ENCODE data around the gene LYSMD2.
A peak's percentile ranks its signal among the peaks of the same experiment; 100 is the strongest.

The LYSMD2 gene

DNA sequence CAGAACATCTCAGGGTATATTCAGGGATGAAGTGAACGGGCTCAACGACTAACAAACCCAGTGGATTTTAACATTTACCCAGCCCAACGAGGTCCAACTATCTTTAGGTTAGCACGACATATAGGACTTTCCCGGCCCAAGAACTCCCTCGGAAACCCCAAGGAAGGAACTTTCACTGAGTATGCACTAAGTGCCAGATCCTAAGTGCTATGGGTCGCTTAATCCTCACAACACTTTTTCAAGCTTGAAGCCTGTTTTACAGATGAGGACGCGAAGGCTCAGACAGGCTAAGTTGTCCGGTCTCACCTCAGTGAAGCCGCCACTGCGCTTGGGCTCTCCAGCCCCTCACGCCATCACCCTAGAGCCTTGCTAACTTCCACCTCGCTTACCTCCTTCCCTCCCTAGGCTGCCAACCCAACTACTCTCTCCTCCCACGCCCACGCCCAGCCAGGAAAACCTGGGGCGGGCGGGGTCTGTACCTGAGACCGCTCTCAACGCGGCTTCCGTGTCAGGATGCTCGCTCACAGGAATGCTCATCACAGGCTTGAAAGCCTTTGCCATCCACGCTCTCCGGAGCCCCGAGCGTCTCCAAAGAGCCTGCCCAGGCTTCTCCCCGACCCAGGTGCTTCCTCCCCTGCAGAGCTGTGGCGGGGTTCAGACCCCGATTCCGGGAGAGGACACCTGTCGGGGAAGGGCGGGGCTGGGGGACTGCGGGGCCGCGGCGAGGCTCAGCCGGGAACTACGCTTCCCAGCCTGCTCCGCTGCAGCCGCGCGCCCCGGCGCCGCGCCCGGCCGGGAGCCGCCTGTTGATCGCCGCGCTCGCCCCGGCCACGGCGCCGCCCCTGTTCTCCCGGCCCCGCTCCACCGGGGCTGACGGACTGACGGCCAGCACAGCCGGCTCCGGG lies 13.6 kb upstream of the LYSMD2 start, which contains the start of gene TMOD2:
Gene TMOD2, plus strand, starts transcription at position 806 of the 905 bp plus-strand sequence. CDS start 14,845 bp downstream, outside the sequence.
- TF ChIP-seq, protein P1, sequence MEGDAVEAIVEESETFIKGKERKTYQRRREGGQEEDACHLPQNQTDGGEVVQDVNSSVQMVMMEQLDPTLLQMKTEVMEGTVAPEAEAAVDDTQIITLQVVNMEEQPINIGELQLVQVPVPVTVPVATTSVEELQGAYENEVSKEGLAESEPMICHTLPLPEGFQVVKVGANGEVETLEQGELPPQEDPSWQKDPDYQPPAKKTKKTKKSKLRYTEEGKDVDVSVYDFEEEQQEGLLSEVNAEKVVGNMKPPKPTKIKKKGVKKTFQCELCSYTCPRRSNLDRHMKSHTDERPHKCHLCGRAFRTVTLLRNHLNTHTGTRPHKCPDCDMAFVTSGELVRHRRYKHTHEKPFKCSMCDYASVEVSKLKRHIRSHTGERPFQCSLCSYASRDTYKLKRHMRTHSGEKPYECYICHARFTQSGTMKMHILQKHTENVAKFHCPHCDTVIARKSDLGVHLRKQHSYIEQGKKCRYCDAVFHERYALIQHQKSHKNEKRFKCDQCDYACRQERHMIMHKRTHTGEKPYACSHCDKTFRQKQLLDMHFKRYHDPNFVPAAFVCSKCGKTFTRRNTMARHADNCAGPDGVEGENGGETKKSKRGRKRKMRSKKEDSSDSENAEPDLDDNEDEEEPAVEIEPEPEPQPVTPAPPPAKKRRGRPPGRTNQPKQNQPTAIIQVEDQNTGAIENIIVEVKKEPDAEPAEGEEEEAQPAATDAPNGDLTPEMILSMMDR (IDR thresholded peaks at IDR 0.05; ENCODE audit: insufficient read depth, low read length, missing control alignments): no peak
- H3K4me3 ChIP-seq (ENCODE audit: low read depth, low read length): peak within 1 kb of the TSS; percentile 66
- DNase-seq (ENCODE audit: low read depth, low spot score): no peak
- CTCF ChIA-PET: interaction anchor here (0.9 kb wide), 1 partner anchor 26 kb away, joined by 4 read pairs; no protein-coding TSS in a partner anchor
- POLR2A ChIA-PET: no interaction called here

DNA sequence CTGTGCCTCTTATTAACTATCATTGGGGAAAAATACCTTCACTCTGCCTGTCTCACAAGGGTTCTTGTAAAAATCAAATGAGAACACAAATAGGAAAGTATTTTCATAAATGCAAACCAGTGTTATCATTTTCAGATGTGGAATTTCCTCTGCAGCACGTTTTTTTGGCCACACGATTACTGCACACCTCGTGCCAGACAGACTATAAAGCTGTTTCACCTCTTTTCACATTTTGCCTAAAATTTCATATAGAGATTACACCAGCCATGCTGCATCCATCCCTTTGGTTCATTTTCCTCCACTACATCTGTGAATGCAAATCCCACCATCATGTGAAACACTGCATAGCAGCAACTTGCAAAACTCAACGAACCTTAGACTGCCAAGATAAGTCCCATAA lies 12.7 kb upstream of the LYSMD2 start:
- POLR2A ChIA-PET: no interaction called here
- no peak for DNase-seq (ENCODE audit: low read depth, low spot score)
- no peak overlapping the region for H3K4me3 ChIP-seq (ENCODE audit: low read depth, low read length)
- TF ChIP-seq, protein P1 (IDR thresholded peaks at IDR 0.05; ENCODE audit: insufficient read depth, low read length, missing control alignments): no peak
- CTCF ChIA-PET: interaction anchor here (0.9 kb wide), 1 partner anchor 27 kb away, joined by 4 read pairs; no protein-coding TSS in a partner anchor

DNA sequence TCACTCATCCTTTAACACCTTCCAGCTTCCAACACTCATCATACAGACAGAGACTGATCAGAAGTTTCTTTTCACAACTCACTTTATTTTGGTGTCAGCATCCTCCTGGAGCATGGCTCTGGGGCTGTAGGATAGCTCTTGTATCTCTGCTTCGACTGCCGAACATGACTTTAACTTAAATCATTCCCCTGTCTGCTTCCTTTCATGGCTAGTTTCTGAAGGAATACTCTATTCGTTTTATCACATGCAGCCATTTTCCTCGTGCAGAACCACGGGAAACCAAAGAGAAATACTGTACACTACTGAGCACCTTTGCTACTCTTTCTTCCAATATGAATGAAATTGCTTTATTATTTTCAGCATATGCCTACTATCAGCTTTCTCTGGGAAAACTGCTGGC lies 11.9 kb upstream of the LYSMD2 start:
- CTCF ChIA-PET: interaction anchor here (1.2 to 1.4 kb wide), 2 partner anchors 27 to 37 kb away, joined by 3 to 5 read pairs; no protein-coding TSS in a partner anchor
- no peak overlapping the region for H3K4me3 ChIP-seq (ENCODE audit: low read depth, low read length)
- POLR2A ChIA-PET: no interaction called here
- DNase-seq (ENCODE audit: low read depth, low spot score): no peak
- TF ChIP-seq, protein P1 (IDR thresholded peaks at IDR 0.05; ENCODE audit: insufficient read depth, low read length, missing control alignments): no peak

DNA sequence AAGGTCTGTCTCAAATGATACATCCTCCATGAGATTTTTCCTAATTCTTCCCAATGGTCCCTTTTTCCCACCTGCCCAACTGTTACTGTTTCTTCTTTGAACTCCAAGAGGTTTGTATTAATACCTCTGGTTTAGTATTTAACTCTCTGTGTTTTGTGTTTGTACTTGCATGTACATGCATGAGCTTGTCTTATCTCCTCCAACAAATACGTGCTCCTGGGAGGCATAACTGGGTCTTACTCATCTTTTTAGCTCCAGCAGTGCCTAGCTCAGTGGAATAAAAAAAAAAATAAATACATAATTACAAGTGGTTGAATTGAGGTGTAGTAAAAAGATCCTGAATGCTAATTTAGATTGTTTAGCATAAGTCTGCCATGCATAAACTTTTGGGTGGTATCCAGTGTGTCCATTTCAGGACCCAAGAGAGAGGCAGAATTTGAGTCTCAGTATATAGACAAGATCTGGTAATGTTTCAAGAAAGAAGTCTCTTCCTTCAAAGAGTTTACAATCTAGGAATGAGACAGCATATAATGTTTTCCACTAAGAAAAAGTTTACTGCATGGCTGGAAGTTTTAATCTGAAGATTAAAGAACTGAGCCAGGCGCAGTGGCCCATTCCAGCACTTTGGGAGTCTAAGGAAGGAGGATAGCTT lies 1.7 kb upstream of the LYSMD2 start:
- TF ChIP-seq, protein P1 (IDR thresholded peaks at IDR 0.05; ENCODE audit: insufficient read depth, low read length, missing control alignments): no peak
- no peak overlapping the region for H3K4me3 ChIP-seq (ENCODE audit: low read depth, low read length)
- DNase-seq (ENCODE audit: low read depth, low spot score): no peak
- CTCF ChIA-PET: interaction anchor here (0.8 to 1.5 kb wide), 2 partner anchors 37 to 89 kb away, joined by 3 to 5 read pairs; no protein-coding TSS in a partner anchor
- POLR2A ChIA-PET: no interaction called here

DNA sequence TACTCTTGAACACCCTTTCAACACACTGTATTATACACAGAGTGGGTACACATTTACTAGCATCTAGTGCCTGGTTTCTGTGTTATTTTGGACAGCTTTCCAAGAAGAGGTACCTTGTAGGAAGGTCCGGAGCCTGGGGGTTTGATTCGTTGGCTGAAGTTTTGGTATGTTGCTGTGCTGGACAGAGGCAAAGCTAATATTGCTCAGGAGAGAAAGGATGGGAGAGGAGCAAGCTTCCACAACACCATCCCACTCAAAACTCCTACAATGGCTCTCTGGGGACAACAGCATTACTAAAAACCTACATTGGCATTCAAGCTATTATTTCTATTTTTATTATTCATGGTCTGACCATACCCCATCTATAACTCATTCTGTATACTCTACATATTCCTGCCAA lies 1.1 kb upstream of the LYSMD2 start:
- TF ChIP-seq, protein P1 (IDR thresholded peaks at IDR 0.05; ENCODE audit: insufficient read depth, low read length, missing control alignments): no peak
- ChIA-PET CTCF (interaction anchor here (0.8 to 1.5 kb wide), 2 partner anchors 38 to 88 kb away, joined by 3 to 5 read pairs; no protein-coding TSS in a partner anchor), POLR2A (no interaction called here)

More for the DNA sequence above, 1.1 kb upstream of the LYSMD2 start:
- H3K4me3 ChIP-seq (ENCODE audit: low read depth, low read length): no peak overlapping the region; the same call in 1 of the 2 replicates
- DNase-seq (ENCODE audit: low read depth, low spot score): no peak
